Upper lobe of left lung (tissue), 4 donors: ENCODE data around the gene ADAMTS7.
"Not testable (repeated sequence)": the region's sequence is repeated elsewhere in the genome, so short reads cannot be mapped to it uniquely, and the experiment has no call there.

Source experiments
- CTCF ChIP-seq, 6 experiments: fragments of 450-650 bp in 4 of 6; fragments of 200-600 bp in 2 of 6; sonication (generic) in 2 of 6; IDR thresholded peaks; one replicate each; pipeline ENCODE4 v1.5.1; 2016 to 2019; ENCODE audit warnings: antibody characterized with exemption in 6 of 6
- EP300 ChIP-seq, 4 donors: sonication (generic); formaldehyde crosslinking; IDR thresholded peaks; one replicate each; pipeline ENCODE4 v1.5.1; 2017; ENCODE audit warnings: antibody characterized with exemption in 4 of 4, control low read depth in 2 of 4
- POLR2A ChIP-seq, 4 donors: fragments of 450-650 bp; IDR thresholded peaks; one replicate each; pipeline ENCODE4 v1.5.1; 2016 to 2017; ENCODE audit warnings: antibody characterized with exemption in 4 of 4, mild to moderate bottlenecking in 2 of 4
- POLR2AphosphoS5 ChIP-seq, 2 donors: sonication (generic); formaldehyde crosslinking; IDR thresholded peaks; one replicate each; pipeline ENCODE4 v1.5.1; 2017; ENCODE audit warnings: antibody characterized with exemption in 2 of 2

- TF ChIP-seq POLR2AphosphoS5, EP300, POLR2A, CTCF (IDR thresholded peaks at IDR 0.05): not testable (repeated sequence)
These were observed 36.2 kb upstream of the ADAMTS7 start for GRCh38 chr15:78847387-78847906.
